HUES6 (cell line): Measurements from ENCODE around the gene ALDH7A1.
"Not testable (repeated sequence)": the region's sequence is repeated elsewhere in the genome, so short reads cannot be mapped to it uniquely, and the experiment has no call there.

ENCODE experiments used
- H3K27ac ChIP-seq: 2 replicates; pipeline ENCODE4 v1.7.0; 2013; ENCODE audit warnings: low read depth, mild to moderate bottlenecking, low read length, inconsistent platforms
- H3K27me3 ChIP-seq: 2 replicates; pipeline ENCODE4 v1.6.1; 2013; ENCODE audit warnings: low read length; ENCODE audit not compliant: control insufficient read depth, insufficient read depth
- H3K36me3 ChIP-seq: 2 replicates; pipeline ENCODE4 v1.6.1; 2013; ENCODE audit warnings: low read length; ENCODE audit not compliant: control insufficient read depth, insufficient read depth
- H3K4me1 ChIP-seq: 2 replicates; pipeline ENCODE4 v1.6.1; 2013; ENCODE audit warnings: low read length; ENCODE audit not compliant: control insufficient read depth, insufficient read depth
- H3K4me3 ChIP-seq: 2 replicates; pipeline ENCODE4 v1.5.1; 2013; ENCODE audit warnings: low read depth, low read length
- H3K9ac ChIP-seq: one replicate; pipeline ENCODE4 v1.6.1; 2013; ENCODE audit warnings: mild to moderate bottlenecking, low read length
- H3K9me3 ChIP-seq: 2 replicates; pipeline ENCODE4 v1.6.1; 2013; ENCODE audit warnings: low read depth, low read length; ENCODE audit not compliant: control insufficient read depth, insufficient read depth

The ALDH7A1 gene

DNA sequence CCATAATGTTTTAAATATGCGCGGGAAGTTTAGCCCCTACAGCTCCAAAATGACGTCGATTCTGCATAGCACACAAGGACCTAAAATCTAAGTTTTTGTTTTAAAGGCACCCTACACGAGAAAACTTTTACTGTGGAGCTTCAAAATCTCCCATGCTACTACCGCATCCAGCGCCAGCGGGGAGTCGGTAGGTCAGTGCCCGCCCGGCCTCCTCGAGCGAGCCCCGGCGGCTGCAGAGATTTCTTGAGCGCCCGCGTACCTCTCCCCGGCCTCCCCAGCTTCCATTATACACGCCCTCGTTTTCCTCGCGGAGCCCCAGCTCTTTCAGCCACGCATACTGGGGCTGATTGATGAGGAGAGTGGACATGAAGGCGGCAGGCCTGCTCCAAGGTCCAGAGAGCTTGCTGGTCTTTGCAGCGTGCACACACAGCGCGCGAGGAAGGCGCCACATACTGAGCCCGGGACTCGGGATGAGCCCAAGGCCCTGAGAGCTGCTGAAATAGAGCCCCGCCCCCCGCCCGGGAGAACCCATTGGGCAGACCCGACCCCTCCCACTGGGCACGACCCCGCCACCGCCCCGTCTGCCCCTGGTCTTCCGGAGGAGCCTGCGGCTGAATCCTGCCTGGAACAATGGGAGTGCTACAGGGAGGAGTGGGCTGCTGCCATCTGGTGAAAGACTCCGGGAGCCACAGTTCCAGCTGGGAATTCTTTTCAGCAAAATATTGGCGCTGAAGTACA, at the start of gene ALDH7A1:
Gene ALDH7A1, minus strand, starts transcription at position 472 of the 738 bp plus-strand sequence. Its CDS starts 21 bp downstream, at position 451.
- Histone ChIP-seq H3K36me3 (peaks cover 28% of the 10 kb centered on the region), H3K27ac (peak within 1 kb of the TSS; percentile 91), H3K27me3 (no peaks in the 10 kb centered on the region), H3K4me3 (peak within 1 kb of the TSS; percentile 84), H3K4me1 (peaks cover 14% of the 10 kb centered on the region), H3K9me3 (peaks cover 8% of the 10 kb centered on the region; the same call in 1 of the 2 replicates), H3K9ac (peak within 1 kb of the TSS; percentile 96)

DNA sequence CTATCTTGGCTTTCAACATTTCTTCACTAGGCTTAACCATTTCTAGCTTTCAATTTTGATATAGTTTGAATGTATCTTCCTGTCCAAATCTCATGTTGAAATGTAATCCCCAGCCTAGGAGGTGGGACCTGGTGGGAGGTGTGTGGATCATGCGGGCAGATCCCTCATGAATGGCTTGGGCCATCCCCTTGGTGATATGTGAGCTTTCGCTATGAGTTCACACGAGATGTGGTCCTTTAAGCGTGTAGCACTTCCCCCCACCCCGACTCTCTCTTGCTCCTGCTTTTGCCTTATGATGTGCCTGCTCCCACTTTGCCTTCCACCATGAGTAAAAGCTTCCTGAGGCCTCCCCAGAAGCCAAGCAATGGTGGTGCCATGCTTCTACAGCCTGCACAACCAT, 46.4 kb upstream of the ALDH7A1 start:
- Histone ChIP-seq H3K4me3 (no peak overlapping the region), H3K27ac (no peak overlapping the region), H3K9ac (no peak overlapping the region), H3K27me3 (no peaks in the 10 kb centered on the region), H3K9me3 (peaks cover 10% of the 10 kb centered on the region), H3K36me3 (no peaks in the 10 kb centered on the region), H3K4me1 (no peaks in the 10 kb centered on the region)

DNA sequence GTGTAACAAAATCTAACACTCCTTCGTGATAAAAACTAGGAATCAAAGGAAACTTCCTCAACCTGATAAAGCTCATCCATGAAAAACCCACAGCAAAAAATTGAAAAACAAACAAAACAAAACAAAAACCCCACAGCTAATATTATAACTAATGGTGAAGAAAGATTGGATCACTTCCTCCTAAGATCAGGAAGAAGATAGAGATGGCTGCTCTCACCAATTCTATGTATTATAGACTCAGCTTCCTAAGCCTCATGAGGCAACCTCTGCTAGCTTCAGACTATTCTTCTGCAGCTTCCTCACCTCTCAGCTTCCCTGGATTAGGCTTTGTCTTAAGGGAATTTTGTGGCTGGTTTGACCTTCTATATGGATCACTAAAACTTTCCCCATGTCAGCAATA, 45.8 kb upstream of the ALDH7A1 start:
- H3K36me3 ChIP-seq, result no peaks in the 10 kb centered on the region
- H3K9me3 ChIP-seq, result peaks cover 10% of the 10 kb centered on the region
- H3K9ac ChIP-seq, result no peak overlapping the region
- no peaks in the 10 kb centered on the region for H3K4me1 ChIP-seq
- no peak overlapping the region for H3K27ac ChIP-seq
- H3K4me3 ChIP-seq, result no peak overlapping the region
- no peaks in the 10 kb centered on the region for H3K27me3 ChIP-seq

DNA sequence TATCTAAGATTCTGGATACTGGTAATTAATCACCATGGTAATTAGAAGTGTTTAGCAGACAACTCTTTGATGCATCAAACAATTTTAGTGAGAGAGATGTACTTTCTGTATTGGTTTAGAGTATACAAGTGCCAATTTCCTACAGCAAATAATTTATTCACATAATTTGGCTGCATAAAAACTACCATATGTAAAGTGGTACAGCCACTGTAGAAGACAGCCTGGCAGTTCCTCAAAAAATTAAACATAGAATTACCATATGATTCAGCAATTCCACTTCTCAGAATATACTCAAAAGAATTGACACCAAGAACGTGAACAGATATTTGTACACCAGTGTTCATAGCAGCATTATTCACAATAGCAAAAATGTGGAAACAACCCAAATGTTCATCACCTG, 41.9 kb upstream of the ALDH7A1 start:
- H3K36me3 ChIP-seq, result no peaks in the 10 kb centered on the region
- no peak overlapping the region for H3K27ac ChIP-seq
- H3K9me3 ChIP-seq, result no peaks in the 10 kb centered on the region
- H3K4me1 ChIP-seq, result no peaks in the 10 kb centered on the region
- no peak overlapping the region for H3K9ac ChIP-seq
- no peaks in the 10 kb centered on the region for H3K27me3 ChIP-seq
- no peak overlapping the region for H3K4me3 ChIP-seq

DNA sequence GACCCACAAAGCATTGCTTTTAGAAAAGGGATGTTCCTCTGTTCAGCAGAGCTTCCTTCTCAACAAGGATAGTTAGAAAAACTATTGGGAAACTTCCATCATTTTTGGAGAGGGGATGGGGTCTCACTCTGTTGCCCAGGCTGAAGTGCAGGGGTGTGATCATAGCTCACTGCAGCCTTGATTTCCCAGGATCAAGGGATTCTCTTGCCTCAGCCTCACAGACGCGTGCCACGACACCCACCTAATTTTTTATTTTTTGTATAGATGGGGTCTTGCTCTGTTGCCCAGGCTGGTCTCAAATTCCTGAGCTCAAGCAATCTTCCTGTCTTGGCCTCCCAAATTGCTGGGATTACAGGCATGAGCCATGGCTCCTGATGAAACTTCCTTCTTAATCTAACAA, 40.6 kb upstream of the ALDH7A1 start:
- H3K36me3 ChIP-seq, result no peaks in the 10 kb centered on the region
- no peak overlapping the region for H3K27ac ChIP-seq
- no peak overlapping the region for H3K4me3 ChIP-seq
- no peaks in the 10 kb centered on the region for H3K9me3 ChIP-seq
- H3K9ac ChIP-seq, result no peak overlapping the region
- no peaks in the 10 kb centered on the region for H3K27me3 ChIP-seq
- H3K4me1 ChIP-seq, result no peaks in the 10 kb centered on the region

DNA sequence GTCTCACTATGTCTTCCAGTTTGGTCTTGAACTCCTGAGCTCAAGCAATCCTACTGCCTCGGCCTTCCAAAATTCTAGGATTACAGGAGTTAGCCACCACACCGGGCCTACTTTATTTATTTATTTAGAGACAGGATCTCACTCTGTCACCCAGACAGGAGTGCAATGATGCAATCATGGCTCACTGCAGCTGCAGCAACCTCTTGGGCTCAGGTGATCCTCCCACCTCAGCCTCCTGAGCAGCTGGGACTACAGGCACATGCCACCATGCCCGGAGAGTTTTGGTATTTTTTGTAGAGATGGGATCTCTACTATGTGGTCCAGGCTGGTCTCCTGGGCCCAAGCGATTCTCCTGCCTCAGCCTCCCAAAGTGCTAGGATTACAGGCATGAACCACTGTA, 38.5 kb upstream of the ALDH7A1 start:
- H3K9me3 ChIP-seq, result no peaks in the 10 kb centered on the region
- H3K27ac ChIP-seq, result no peak overlapping the region
- no peaks in the 10 kb centered on the region for H3K36me3 ChIP-seq
- H3K27me3 ChIP-seq, result no peaks in the 10 kb centered on the region
- no peak overlapping the region for H3K9ac ChIP-seq
- H3K4me1 ChIP-seq, result no peaks in the 10 kb centered on the region
- no peak overlapping the region for H3K4me3 ChIP-seq

DNA sequence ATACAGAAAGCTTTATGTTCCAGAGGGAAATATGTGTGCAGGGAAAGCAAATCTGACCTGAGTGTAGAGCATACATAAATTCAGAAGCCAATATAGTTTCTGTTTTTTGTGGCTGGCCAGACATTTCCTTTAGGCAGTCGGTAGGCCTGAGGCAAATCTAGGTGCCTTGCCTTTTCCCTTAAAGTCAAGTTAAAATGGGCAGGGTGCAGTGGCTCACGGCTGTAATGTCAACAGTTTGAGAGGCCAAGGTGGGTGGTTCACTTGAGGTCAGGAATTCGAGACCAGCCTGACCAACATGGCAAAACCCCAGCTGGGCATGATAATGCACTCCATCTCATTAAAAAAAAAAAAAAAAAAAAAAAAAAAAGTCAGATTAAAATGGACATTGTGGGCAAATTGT, 36.9 kb upstream of the ALDH7A1 start:
- H3K36me3 ChIP-seq, result no peaks in the 10 kb centered on the region
- no peaks in the 10 kb centered on the region for H3K9me3 ChIP-seq
- no peak overlapping the region for H3K27ac ChIP-seq
- no peak overlapping the region for H3K4me3 ChIP-seq
- H3K4me1 ChIP-seq, result no peaks in the 10 kb centered on the region
- no peaks in the 10 kb centered on the region for H3K27me3 ChIP-seq
- H3K9ac ChIP-seq, result no peak overlapping the region

DNA sequence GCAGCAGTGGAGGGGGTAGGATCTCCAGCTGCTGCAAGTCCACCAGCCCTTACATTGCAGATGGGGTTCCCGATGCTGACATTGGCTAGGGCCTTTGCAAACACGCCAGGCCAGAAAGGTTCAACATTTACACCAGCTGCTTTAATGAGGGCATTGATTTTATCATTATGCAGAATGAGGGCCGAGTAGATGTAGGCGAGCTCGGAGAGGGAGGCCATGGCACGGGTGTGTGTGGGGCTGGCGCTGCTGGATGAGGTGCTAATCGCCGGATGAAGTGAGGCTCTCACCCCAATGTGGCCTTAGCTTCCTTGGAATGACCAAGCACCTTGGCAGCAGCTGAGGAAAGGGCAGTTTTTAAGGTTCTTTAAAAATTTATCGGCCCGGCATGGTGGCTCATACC, 33.1 kb upstream of the ALDH7A1 start:
- H3K27me3 ChIP-seq, result no peaks in the 10 kb centered on the region
- no peaks in the 10 kb centered on the region for H3K9me3 ChIP-seq
- H3K4me1 ChIP-seq, result no peaks in the 10 kb centered on the region
- no peak overlapping the region for H3K4me3 ChIP-seq
- H3K9ac ChIP-seq, result no peak overlapping the region
- no peak overlapping the region for H3K27ac ChIP-seq
- peaks cover 28% of the 10 kb centered on the region for H3K36me3 ChIP-seq

DNA sequence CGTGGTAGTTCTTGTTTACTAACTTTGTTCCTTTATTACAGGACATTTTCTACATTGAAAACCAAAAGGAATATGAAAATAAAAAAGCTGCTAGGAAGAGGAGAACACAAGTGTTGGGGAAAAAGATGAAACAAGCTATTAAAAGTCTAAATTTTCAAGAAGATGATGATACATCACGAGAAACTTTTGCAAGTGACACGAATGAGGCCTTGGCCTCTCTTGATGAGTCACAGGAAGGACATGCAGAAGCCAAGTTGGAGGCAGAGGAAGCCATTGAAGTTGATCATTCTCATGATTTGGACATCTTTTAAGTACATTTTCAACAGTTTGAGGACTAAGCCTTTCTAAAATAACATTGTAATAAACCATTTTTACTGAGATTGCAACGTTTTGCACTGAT, 29.5 kb upstream of the ALDH7A1 start:
- Histone ChIP-seq H3K36me3 (peaks cover 52% of the 10 kb centered on the region), H3K9me3 (no peaks in the 10 kb centered on the region), H3K27ac (no peak overlapping the region), H3K27me3 (no peaks in the 10 kb centered on the region), H3K4me3 (no peak overlapping the region), H3K9ac (no peak overlapping the region), H3K4me1 (no peaks in the 10 kb centered on the region)

DNA sequence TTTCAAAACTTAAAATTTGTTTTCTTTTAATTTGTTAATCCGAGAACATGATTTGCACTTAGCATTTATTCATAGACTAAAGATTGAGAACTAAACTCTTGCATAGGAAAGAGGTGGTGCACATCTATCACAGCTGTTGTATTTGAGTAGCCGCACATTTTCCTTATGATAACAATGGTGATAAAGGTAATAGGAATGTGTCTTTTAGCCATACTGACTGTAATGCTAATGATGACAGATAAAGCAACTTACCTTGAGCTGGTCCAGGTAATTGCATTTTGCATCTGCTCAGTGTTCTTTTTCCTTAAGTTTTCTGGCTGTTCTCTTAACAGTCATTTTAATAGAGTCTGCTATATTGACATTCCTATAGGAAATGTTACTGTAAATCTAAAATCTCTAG, 24.8 kb upstream of the ALDH7A1 start:
- Histone ChIP-seq H3K9me3 (no peaks in the 10 kb centered on the region), H3K27ac (no peak overlapping the region), H3K4me1 (no peaks in the 10 kb centered on the region), H3K36me3 (peaks cover 69% of the 10 kb centered on the region), H3K9ac (no peak overlapping the region), H3K27me3 (no peaks in the 10 kb centered on the region), H3K4me3 (no peak overlapping the region)

DNA sequence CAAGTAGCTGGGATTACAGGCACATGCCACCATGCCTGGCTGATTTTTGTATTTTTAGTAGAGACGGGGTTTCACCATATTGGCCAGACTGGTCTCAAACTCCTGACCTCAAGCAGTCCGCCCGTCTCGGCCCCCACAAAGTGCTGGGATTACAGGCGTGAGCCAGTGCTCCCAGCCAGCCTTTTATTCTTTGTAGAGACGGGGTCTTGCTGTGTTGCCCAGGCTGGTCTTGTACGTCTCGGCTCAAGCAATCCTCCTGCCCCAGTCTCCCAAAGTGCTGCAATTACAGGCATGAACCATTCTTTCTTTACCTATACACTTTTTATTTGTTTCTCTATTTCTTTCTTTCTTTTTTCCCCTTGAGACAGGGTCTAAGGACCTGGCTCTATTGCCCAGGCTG, 22.6 kb upstream of the ALDH7A1 start:
- H3K9me3 ChIP-seq, H3K27ac ChIP-seq, H3K27me3 ChIP-seq, H3K4me1 ChIP-seq, H3K9ac ChIP-seq, H3K4me3 ChIP-seq: not testable (repeated sequence)
- H3K36me3 ChIP-seq, result peaks cover 65% of the 10 kb centered on the region
